Loucy (cell line): Measurements from ENCODE around the gene RPS6KA5.

ENCODE experiments used
- EZH2phosphoT487 ChIP-seq: fragments of 200-600 bp; IDR thresholded peaks from 2 replicates; pipeline ENCODE4 v1.6.1; 2018; ENCODE audit warnings: antibody characterized with exemption, mild to moderate bottlenecking, moderate library complexity, borderline replicate concordance
- TF ChIP-seq, protein P1 (sequence below): fragments of 200-600 bp; sonication (generic); conservative IDR thresholded peaks from 2 replicates; pipeline ENCODE4 v1.5.1; 2014; ENCODE audit warnings: mild to moderate bottlenecking, antibody characterized with exemption, low read length

DNA sequence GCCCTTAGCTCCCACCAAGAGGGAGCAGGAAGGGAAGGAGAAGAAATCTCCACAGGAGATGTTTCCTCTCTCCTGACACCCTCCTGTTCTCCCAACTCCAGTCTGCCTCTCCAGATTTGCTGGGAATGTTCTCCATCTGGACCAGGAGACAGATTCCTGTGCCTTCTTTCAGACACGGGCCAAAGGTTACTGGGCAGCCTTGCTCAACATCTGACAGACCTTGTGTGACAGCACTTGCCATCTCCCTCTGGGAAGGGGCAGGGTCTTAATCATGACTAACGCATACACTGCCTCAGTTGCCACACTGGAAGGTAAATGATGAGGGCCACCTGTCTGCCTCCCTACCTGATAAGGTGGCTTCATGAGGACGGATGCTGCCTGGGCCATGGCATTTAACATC, 241.7 kb downstream of the RPS6KA5 start:
- TF ChIP-seq, protein P1, sequence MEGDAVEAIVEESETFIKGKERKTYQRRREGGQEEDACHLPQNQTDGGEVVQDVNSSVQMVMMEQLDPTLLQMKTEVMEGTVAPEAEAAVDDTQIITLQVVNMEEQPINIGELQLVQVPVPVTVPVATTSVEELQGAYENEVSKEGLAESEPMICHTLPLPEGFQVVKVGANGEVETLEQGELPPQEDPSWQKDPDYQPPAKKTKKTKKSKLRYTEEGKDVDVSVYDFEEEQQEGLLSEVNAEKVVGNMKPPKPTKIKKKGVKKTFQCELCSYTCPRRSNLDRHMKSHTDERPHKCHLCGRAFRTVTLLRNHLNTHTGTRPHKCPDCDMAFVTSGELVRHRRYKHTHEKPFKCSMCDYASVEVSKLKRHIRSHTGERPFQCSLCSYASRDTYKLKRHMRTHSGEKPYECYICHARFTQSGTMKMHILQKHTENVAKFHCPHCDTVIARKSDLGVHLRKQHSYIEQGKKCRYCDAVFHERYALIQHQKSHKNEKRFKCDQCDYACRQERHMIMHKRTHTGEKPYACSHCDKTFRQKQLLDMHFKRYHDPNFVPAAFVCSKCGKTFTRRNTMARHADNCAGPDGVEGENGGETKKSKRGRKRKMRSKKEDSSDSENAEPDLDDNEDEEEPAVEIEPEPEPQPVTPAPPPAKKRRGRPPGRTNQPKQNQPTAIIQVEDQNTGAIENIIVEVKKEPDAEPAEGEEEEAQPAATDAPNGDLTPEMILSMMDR = no peak
- no peak for TF ChIP-seq EZH2phosphoT487
